ENCODE results near the gene RBM12.
A peak's percentile ranks its signal among the peaks of the same experiment; 100 is the strongest.

Gene RBM12

DNA sequence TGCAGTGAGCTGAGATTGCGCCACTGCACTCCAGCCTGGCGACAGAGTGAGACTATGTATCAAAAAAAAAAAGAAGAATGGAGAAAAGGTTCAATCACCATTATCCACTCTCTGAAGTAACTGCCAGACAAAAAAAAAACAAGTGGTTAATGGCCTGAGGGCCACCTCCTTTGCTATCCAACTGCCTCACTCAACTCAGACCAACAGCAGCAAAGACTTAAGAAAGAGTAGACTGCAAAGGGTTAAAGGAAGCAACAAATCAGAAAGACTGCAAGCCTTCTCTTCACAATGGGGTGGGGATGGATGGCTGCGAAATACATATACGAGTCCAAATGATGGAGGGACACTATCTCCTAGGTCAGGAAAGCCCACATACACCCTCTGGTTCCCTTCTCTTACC is 31.3 kb upstream of the RBM12 start:
- TF ChIP-seq NFIC (IDR thresholded peaks at IDR 0.05) (no peak), CEBPB (IDR thresholded peaks at IDR 0.05) (no peak), ZBTB7A (IDR thresholded peaks at IDR 0.05; ENCODE audit: low read depth) (no peak), TEAD4 (IDR thresholded peaks at IDR 0.05) (no peak), YY1 (IDR thresholded peaks at IDR 0.05; ENCODE audit: low read depth) (no peak), EP300 (IDR thresholded peaks at IDR 0.05; ENCODE audit: borderline replicate concordance) (no peak), FOXM1 (IDR thresholded peaks at IDR 0.05; ENCODE audit: borderline replicate concordance, low read depth) (no peak), TAF1 (IDR thresholded peaks at IDR 0.05; ENCODE audit: low read depth) (no peak), CREB1 (IDR thresholded peaks at IDR 0.05; ENCODE audit: low read depth) (no peak), TCF12 (IDR thresholded peaks at IDR 0.05; ENCODE audit: low read depth) (no peak), RAD21 (IDR thresholded peaks at IDR 0.05; ENCODE audit: low read depth) (no peak), EGR1 (IDR thresholded peaks at IDR 0.05) (no peak)
- TF ChIP-seq, protein P1, sequence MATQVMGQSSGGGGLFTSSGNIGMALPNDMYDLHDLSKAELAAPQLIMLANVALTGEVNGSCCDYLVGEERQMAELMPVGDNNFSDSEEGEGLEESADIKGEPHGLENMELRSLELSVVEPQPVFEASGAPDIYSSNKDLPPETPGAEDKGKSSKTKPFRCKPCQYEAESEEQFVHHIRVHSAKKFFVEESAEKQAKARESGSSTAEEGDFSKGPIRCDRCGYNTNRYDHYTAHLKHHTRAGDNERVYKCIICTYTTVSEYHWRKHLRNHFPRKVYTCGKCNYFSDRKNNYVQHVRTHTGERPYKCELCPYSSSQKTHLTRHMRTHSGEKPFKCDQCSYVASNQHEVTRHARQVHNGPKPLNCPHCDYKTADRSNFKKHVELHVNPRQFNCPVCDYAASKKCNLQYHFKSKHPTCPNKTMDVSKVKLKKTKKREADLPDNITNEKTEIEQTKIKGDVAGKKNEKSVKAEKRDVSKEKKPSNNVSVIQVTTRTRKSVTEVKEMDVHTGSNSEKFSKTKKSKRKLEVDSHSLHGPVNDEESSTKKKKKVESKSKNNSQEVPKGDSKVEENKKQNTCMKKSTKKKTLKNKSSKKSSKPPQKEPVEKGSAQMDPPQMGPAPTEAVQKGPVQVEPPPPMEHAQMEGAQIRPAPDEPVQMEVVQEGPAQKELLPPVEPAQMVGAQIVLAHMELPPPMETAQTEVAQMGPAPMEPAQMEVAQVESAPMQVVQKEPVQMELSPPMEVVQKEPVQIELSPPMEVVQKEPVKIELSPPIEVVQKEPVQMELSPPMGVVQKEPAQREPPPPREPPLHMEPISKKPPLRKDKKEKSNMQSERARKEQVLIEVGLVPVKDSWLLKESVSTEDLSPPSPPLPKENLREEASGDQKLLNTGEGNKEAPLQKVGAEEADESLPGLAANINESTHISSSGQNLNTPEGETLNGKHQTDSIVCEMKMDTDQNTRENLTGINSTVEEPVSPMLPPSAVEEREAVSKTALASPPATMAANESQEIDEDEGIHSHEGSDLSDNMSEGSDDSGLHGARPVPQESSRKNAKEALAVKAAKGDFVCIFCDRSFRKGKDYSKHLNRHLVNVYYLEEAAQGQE (IDR thresholded peaks at IDR 0.05; ENCODE audit: low read depth): no peak
- TF ChIP-seq, protein P2, sequence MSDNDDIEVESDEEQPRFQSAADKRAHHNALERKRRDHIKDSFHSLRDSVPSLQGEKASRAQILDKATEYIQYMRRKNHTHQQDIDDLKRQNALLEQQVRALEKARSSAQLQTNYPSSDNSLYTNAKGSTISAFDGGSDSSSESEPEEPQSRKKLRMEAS (IDR thresholded peaks at IDR 0.05): no peak
- TF ChIP-seq, protein P3, sequence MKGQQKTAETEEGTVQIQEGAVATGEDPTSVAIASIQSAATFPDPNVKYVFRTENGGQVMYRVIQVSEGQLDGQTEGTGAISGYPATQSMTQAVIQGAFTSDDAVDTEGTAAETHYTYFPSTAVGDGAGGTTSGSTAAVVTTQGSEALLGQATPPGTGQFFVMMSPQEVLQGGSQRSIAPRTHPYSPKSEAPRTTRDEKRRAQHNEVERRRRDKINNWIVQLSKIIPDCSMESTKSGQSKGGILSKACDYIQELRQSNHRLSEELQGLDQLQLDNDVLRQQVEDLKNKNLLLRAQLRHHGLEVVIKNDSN (IDR thresholded peaks at IDR 0.05): no peak

DNA sequence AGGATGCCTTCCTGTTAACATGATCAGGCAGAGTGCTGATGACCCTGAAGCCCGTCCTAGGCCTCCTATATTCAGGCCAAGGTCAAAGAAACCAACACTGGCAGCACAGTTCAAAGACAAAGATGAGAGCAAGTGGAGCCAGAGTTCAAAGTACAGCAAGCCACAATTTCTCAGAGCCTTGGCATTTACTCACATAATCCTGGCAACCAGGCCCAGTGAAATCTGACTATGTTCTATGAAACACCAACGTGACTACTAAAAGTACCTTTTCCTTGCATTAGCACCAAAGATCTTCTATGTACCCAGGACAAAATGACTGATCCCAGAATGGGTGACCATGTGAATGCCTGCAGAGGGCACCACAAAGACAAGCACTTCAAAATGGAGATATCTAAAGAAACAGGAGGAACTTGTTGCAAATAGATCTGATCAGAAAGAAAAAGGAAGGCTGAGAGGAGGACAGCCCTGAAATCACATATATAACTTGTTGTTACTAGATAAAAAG is 30.6 kb upstream of the RBM12 start:
- TF ChIP-seq FOXM1 (IDR thresholded peaks at IDR 0.05; ENCODE audit: borderline replicate concordance, low read depth): no peak
- no peak for TF ChIP-seq ZBTB7A (IDR thresholded peaks at IDR 0.05; ENCODE audit: low read depth)
- no peak for TF ChIP-seq CREB1 (IDR thresholded peaks at IDR 0.05; ENCODE audit: low read depth)
- TF ChIP-seq RAD21 (IDR thresholded peaks at IDR 0.05; ENCODE audit: low read depth): no peak
- no peak for TF ChIP-seq TEAD4 (IDR thresholded peaks at IDR 0.05)
- TF ChIP-seq TCF12 (IDR thresholded peaks at IDR 0.05; ENCODE audit: low read depth): no peak
- no peak for TF ChIP-seq EGR1 (IDR thresholded peaks at IDR 0.05)
- no peak for TF ChIP-seq YY1 (IDR thresholded peaks at IDR 0.05; ENCODE audit: low read depth)
- TF ChIP-seq, protein P2 (IDR thresholded peaks at IDR 0.05): no peak
- TF ChIP-seq, protein P3 (IDR thresholded peaks at IDR 0.05): no peak
- TF ChIP-seq EP300 (IDR thresholded peaks at IDR 0.05; ENCODE audit: borderline replicate concordance): no peak
- TF ChIP-seq NFIC (IDR thresholded peaks at IDR 0.05): no peak

DNA sequence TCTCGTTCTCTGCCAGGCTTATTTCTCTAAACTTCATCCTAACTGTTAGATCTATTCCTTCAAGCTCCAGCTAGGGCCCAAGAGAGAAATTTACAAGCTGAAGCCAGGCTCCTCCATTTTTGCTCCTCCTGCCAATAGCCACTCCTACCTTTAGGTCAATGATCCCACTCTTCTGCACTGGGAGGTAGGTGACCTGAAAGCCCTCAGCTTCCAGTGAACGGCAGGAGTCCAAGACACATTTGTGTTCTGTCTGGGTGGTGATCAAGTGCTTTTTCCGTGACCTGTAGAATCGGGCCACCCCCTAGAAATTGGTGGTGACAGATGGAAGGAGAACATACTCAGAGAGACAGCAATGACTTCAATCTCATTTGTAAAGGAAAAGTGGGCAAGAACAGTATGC is 25.6 kb upstream of the RBM12 start:
- TF ChIP-seq CEBPB (IDR thresholded peaks at IDR 0.05): no peak
- TF ChIP-seq, protein P1 (IDR thresholded peaks at IDR 0.05; ENCODE audit: low read depth): no peak
- TF ChIP-seq, protein P3 (IDR thresholded peaks at IDR 0.05): no peak
- TF ChIP-seq ZBTB7A (IDR thresholded peaks at IDR 0.05; ENCODE audit: low read depth): no peak
- TF ChIP-seq TCF12 (IDR thresholded peaks at IDR 0.05; ENCODE audit: low read depth): no peak
- TF ChIP-seq, protein P2 (IDR thresholded peaks at IDR 0.05): no peak
- TF ChIP-seq TEAD4 (IDR thresholded peaks at IDR 0.05): no peak
- no peak for TF ChIP-seq CREB1 (IDR thresholded peaks at IDR 0.05; ENCODE audit: low read depth)
- no peak for TF ChIP-seq EGR1 (IDR thresholded peaks at IDR 0.05)
- TF ChIP-seq FOXM1 (IDR thresholded peaks at IDR 0.05; ENCODE audit: borderline replicate concordance, low read depth): no peak
- no peak for TF ChIP-seq NFIC (IDR thresholded peaks at IDR 0.05)
- no peak for TF ChIP-seq YY1 (IDR thresholded peaks at IDR 0.05; ENCODE audit: low read depth)
- no peak for TF ChIP-seq RAD21 (IDR thresholded peaks at IDR 0.05; ENCODE audit: low read depth)
- no peak for TF ChIP-seq EP300 (IDR thresholded peaks at IDR 0.05; ENCODE audit: borderline replicate concordance)
- no peak for TF ChIP-seq TAF1 (IDR thresholded peaks at IDR 0.05; ENCODE audit: low read depth)

DNA sequence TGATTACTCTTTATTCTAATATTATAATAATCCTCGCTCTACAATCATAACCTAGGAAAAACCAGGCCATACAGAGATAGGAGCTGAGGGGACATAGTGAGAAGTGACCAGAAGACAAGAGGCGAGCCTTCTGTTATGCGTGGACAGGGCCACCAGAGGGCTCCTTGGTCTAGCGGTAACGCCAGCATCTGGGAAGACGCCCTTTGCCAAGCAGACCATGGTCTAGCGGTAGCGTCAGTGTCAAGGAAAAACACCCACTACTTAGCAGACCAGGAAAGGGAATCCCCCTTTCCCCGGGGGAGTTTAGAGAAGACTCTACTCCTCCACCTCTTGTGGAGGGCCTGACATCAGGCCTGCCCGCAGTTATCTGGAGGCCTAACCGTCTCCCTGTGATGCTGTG is 22.2 kb upstream of the RBM12 start:
- peak; percentile 41 for TF ChIP-seq RAD21 (IDR thresholded peaks at IDR 0.05; ENCODE audit: low read depth)

DNA sequence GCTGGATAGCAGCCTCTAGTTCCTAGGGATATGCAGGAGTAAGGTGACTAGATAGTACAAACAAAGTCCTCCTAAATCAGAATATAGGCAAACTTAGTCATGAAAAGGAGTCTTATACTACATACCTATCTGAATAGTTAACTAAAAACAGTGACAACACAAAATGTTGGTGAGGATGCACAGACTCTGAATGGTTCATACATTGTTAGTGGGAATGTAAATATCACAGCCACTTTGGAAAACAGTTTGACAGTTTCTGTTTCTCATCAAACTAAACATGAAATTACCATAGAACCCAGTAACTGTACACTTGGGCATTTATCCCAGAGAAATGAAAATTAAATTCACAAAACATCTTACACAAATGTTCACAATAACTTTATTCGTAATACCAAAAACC is 17.3 kb upstream of the RBM12 start:
- TF ChIP-seq, protein P1 (IDR thresholded peaks at IDR 0.05; ENCODE audit: low read depth): no peak
- TF ChIP-seq CEBPB (IDR thresholded peaks at IDR 0.05): no peak
- TF ChIP-seq ZBTB7A (IDR thresholded peaks at IDR 0.05; ENCODE audit: low read depth): no peak
- TF ChIP-seq, protein P3 (IDR thresholded peaks at IDR 0.05): no peak
- TF ChIP-seq NFIC (IDR thresholded peaks at IDR 0.05): no peak
- no peak for TF ChIP-seq EGR1 (IDR thresholded peaks at IDR 0.05)
- TF ChIP-seq TEAD4 (IDR thresholded peaks at IDR 0.05): no peak
- TF ChIP-seq, protein P2 (IDR thresholded peaks at IDR 0.05): no peak
- no peak for TF ChIP-seq CREB1 (IDR thresholded peaks at IDR 0.05; ENCODE audit: low read depth)
- TF ChIP-seq EP300 (IDR thresholded peaks at IDR 0.05; ENCODE audit: borderline replicate concordance): no peak
- TF ChIP-seq TAF1 (IDR thresholded peaks at IDR 0.05; ENCODE audit: low read depth): no peak

Data from Ishikawa (cell line).